ENCODE measurements around the gene BNC2.
A peak's percentile ranks its signal among the peaks of the same experiment; 100 is the strongest.

BNC2 gene

GRCh38 chr9:16824545-16825330, 45.7 kb downstream of the BNC2 start:
- H2AFZ ChIP-seq (ENCODE audit: low read length): peak overlapping the region; percentile 31; the same call in 1 of the 2 replicates
- H4K20me1 ChIP-seq (ENCODE audit: insufficient read depth, low read length): no peaks in the 10 kb centered on the region
- peaks cover 8% of the 10 kb centered on the region; the same call in 1 of the 2 replicates for H3K4me1 ChIP-seq (ENCODE audit: low read length)
- TF ChIP-seq EZH2 (optimal IDR thresholded peaks at IDR 0.05; ENCODE audit: low read depth, low read length) (no peak), EZH2phosphoT487 (IDR thresholded peaks at IDR 0.05; ENCODE audit: low read length) (no peak)
- TF ChIP-seq, protein P1, sequence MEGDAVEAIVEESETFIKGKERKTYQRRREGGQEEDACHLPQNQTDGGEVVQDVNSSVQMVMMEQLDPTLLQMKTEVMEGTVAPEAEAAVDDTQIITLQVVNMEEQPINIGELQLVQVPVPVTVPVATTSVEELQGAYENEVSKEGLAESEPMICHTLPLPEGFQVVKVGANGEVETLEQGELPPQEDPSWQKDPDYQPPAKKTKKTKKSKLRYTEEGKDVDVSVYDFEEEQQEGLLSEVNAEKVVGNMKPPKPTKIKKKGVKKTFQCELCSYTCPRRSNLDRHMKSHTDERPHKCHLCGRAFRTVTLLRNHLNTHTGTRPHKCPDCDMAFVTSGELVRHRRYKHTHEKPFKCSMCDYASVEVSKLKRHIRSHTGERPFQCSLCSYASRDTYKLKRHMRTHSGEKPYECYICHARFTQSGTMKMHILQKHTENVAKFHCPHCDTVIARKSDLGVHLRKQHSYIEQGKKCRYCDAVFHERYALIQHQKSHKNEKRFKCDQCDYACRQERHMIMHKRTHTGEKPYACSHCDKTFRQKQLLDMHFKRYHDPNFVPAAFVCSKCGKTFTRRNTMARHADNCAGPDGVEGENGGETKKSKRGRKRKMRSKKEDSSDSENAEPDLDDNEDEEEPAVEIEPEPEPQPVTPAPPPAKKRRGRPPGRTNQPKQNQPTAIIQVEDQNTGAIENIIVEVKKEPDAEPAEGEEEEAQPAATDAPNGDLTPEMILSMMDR (IDR thresholded peaks at IDR 0.05; ENCODE audit: low read length): no peak; the same call in none of the 2 replicates
- no peaks in the 10 kb centered on the region for H3K9me2 ChIP-seq (replicated peaks; ENCODE audit: insufficient read depth, low read length)
- H3K79me2 ChIP-seq (ENCODE audit: low read length): no peaks in the 10 kb centered on the region
- peak overlapping the region; percentile 34 for H3K4me2 ChIP-seq (ENCODE audit: low read depth, low read length)
- H3K4me3 ChIP-seq (ENCODE audit: low read length): no peak overlapping the region
- no peaks in the 10 kb centered on the region for H3K36me3 ChIP-seq (replicated peaks; ENCODE audit: insufficient read depth, low read length)
- H3K27me3 ChIP-seq (replicated peaks; ENCODE audit: insufficient read depth, low read length): no peaks in the 10 kb centered on the region
- no peaks in the 10 kb centered on the region for H3K9me3 ChIP-seq (replicated peaks; ENCODE audit: insufficient read depth, low read length)
- H3F3A ChIP-seq (ENCODE audit: insufficient read depth, low read length): peaks cover 4% of the 10 kb centered on the region; the same call in 1 of the 2 replicates
- no peak overlapping the region; the same call in 1 of the 2 replicates for H3K9ac ChIP-seq (ENCODE audit: low read length)
- DNase-seq: peak; percentile 67
- H3K27ac ChIP-seq (ENCODE audit: low read length): peak overlapping the region; percentile 65; the same call in 1 of the 2 replicates

GRCh38 chr9:16823906-16824305, 46.6 kb downstream of the BNC2 start:
- H3K36me3 ChIP-seq (replicated peaks; ENCODE audit: insufficient read depth, low read length): no peaks in the 10 kb centered on the region
- no peaks in the 10 kb centered on the region for H3K9me3 ChIP-seq (replicated peaks; ENCODE audit: insufficient read depth, low read length)
- H4K20me1 ChIP-seq (ENCODE audit: insufficient read depth, low read length): no peaks in the 10 kb centered on the region
- H3K9ac ChIP-seq (ENCODE audit: low read length): no peak overlapping the region; the same call in 1 of the 2 replicates
- H3K27ac ChIP-seq (ENCODE audit: low read length): peak overlapping the region; percentile 65; the same call in 1 of the 2 replicates
- no peak for DNase-seq
- H3F3A ChIP-seq (ENCODE audit: insufficient read depth, low read length): peaks cover 4% of the 10 kb centered on the region; the same call in 1 of the 2 replicates
- H3K4me3 ChIP-seq (ENCODE audit: low read length): no peak overlapping the region
- no peak overlapping the region for H2AFZ ChIP-seq (ENCODE audit: low read length)
- TF ChIP-seq, protein P1 (IDR thresholded peaks at IDR 0.05; ENCODE audit: low read length): no peak
- no peak for TF ChIP-seq EZH2phosphoT487 (IDR thresholded peaks at IDR 0.05; ENCODE audit: low read length)
- H3K4me1 ChIP-seq (ENCODE audit: low read length): peaks cover 8% of the 10 kb centered on the region; the same call in 1 of the 2 replicates
- H3K4me2 ChIP-seq (ENCODE audit: low read depth, low read length): peak overlapping the region; percentile 34; the same call in 1 of the 2 replicates
- H3K9me2 ChIP-seq (replicated peaks; ENCODE audit: insufficient read depth, low read length): no peaks in the 10 kb centered on the region
- no peaks in the 10 kb centered on the region for H3K79me2 ChIP-seq (ENCODE audit: low read length)
- H3K27me3 ChIP-seq (replicated peaks; ENCODE audit: insufficient read depth, low read length): no peaks in the 10 kb centered on the region

- H3K79me2 ChIP-seq (ENCODE audit: low read length): no peaks in the 10 kb centered on the region
- DNase-seq: no peak
These were observed 49.1 kb downstream of the BNC2 start for GRCh38 chr9:16821344-16821743.

More at GRCh38 chr9:16821344-16821743, 49.1 kb downstream of the BNC2 start:
- Histone ChIP-seq H3K4me1 (ENCODE audit: low read length) (peaks cover 8% of the 10 kb centered on the region; the same call in 1 of the 2 replicates), H3K9me3 (replicated peaks; ENCODE audit: insufficient read depth, low read length) (no peaks in the 10 kb centered on the region), H3K27me3 (replicated peaks; ENCODE audit: insufficient read depth, low read length) (no peaks in the 10 kb centered on the region), H2AFZ (ENCODE audit: low read length) (no peak overlapping the region), H3K9me2 (replicated peaks; ENCODE audit: insufficient read depth, low read length) (no peaks in the 10 kb centered on the region), H3K9ac (ENCODE audit: low read length) (no peak overlapping the region), H3F3A (ENCODE audit: insufficient read depth, low read length) (peaks cover 4% of the 10 kb centered on the region; the same call in 1 of the 2 replicates), H3K4me2 (ENCODE audit: low read depth, low read length) (no peak overlapping the region), H3K36me3 (replicated peaks; ENCODE audit: insufficient read depth, low read length) (no peaks in the 10 kb centered on the region), H4K20me1 (ENCODE audit: insufficient read depth, low read length) (no peaks in the 10 kb centered on the region), H3K27ac (ENCODE audit: low read length) (no peak overlapping the region), H3K4me3 (ENCODE audit: low read length) (no peak overlapping the region)
- TF ChIP-seq, protein P1 (IDR thresholded peaks at IDR 0.05; ENCODE audit: low read length): no peak
- TF ChIP-seq EZH2 (optimal IDR thresholded peaks at IDR 0.05; ENCODE audit: low read depth, low read length): no peak
- TF ChIP-seq EZH2phosphoT487 (IDR thresholded peaks at IDR 0.05; ENCODE audit: low read length): no peak

All from MM.1S (cell line).